HepG2 (cell line): ENCODE measurements around the gene BLOC1S2. TPM values are rescaled to one million over a fixed set of nuclear protein-coding genes. Genes with fewer than 3 reads are reported as not detected.

Experiments used
- ATAC-seq: fragments of 200-7000 bp; cut with Tn5 transposase; 3 replicates; pipeline ENCODE4 v1.9.1; 2020; ENCODE audit warnings: mild to moderate bottlenecking, moderate library complexity
- BruUV-seq: library from RNA; stranded (reverse); fragments of 400-500 nt; replicated peaks from 2 replicates; lab custom pipeline; 2021; lab: Mats Ljungman, UMichigan
- CTCF ChIA-PET: fragments of 300-600 bp; formaldehyde crosslinking; extraction: SDS; loops from one replicate; lab custom pipeline; 2021; ENCODE audit warnings: low total read pairs, inconsistent platforms, low intra/inter-chr PET ratio; lab: Yijun Ruan, JAX
- POLR2A ChIA-PET: fragments of 350-600 bp; sonication (Branson Sonifier 250); formaldehyde crosslinking; loops from one replicate; lab custom pipeline; 2020; ENCODE audit warnings: antibody characterized with exemption, inconsistent platforms; lab: Yijun Ruan, JAX
- DNase-seq: peaks from one replicate; pipeline ENCODE4 v3.0.0-alpha.2; 2015; ENCODE audit warnings: low spot score
- FAIRE-seq: peaks from 3 replicates; lab custom pipeline; 2011; peaks lifted over from hg19 to GRCh38; lab: Jason Lieb, UNC
- H2AFZ ChIP-seq: one replicate; pipeline ENCODE4 v1.6.1; 2011; ENCODE audit warnings: low read length, inconsistent platforms
- H3K27ac ChIP-seq: fragments of 300-600 bp; 3 replicates; pipeline ENCODE4 v1.8.0; 2011; ENCODE audit warnings: mixed run types, mild to moderate bottlenecking, mixed read lengths, low read length, inconsistent platforms; ENCODE audit not compliant: insufficient read depth; ENCODE audit errors: extremely low read length
- H3K27me3 ChIP-seq, 2 experiments: fragments of 200-600 bp in 1 of 2; 2 replicates in 1 of 2; 3 replicates in 1 of 2; pipeline versions ENCODE4 v1.6.0 to v1.8.0; 2011; ENCODE audit warnings: low read length in 2 of 2, mild to moderate bottlenecking in 2 of 2, moderate library complexity in 2 of 2, inconsistent platforms in 1 of 2; ENCODE audit not compliant: insufficient read depth in 2 of 2, control insufficient read depth in 1 of 2
- H3K36me3 ChIP-seq, 2 experiments: fragments of 200-600 bp in 1 of 2; replicated peaks in 1 of 2; 2 replicates in 1 of 2; 3 replicates in 1 of 2; pipeline versions ENCODE4 v1.5.1 to v1.8.0; 2011; ENCODE audit warnings: low read length in 2 of 2, inconsistent platforms in 1 of 2; ENCODE audit not compliant: insufficient read depth in 2 of 2, control insufficient read depth in 1 of 2
- H3K4me1 ChIP-seq: 2 replicates; pipeline ENCODE4 v1.5.1; 2012; ENCODE audit warnings: low read length, inconsistent platforms; ENCODE audit not compliant: insufficient read depth
- H3K4me2 ChIP-seq: 2 replicates; pipeline ENCODE4 v1.6.0; 2011; ENCODE audit warnings: low read depth, low read length, inconsistent platforms
- H3K4me3 ChIP-seq, 3 experiments: fragments of 200-600 bp in 1 of 3; sonication (generic), shearing (Covaris generic) in 1 of 3; replicated peaks in 1 of 3; 2 replicates each; pipeline ENCODE4 v1.5.1; 2011 to 2016; ENCODE audit warnings: low read length in 3 of 3, inconsistent platforms in 2 of 3, low read depth in 2 of 3, mild to moderate bottlenecking in 2 of 3, control low read depth in 1 of 3, mixed read lengths in 1 of 3; ENCODE audit not compliant: insufficient read depth in 1 of 3
- H3K79me2 ChIP-seq: one replicate; pipeline ENCODE4 v1.6.1; 2011; ENCODE audit warnings: low read length, inconsistent platforms; ENCODE audit not compliant: insufficient read depth
- H3K9ac ChIP-seq: 2 replicates; pipeline ENCODE4 v1.6.0; 2011; ENCODE audit warnings: mild to moderate bottlenecking, low read depth, low read length, inconsistent platforms; ENCODE audit not compliant: insufficient read depth
- H3K9me3 ChIP-seq: 2 replicates; pipeline ENCODE4 v1.5.1; 2012; ENCODE audit warnings: mild to moderate bottlenecking, low read length
- H4K20me1 ChIP-seq: 2 replicates; pipeline ENCODE4 v1.6.0; 2011; ENCODE audit warnings: inconsistent platforms, mild to moderate bottlenecking, low read length, moderate library complexity; ENCODE audit not compliant: insufficient read depth
- FLYWCH1 ChIP-seq: sonication (generic); formaldehyde crosslinking; IDR thresholded peaks from 2 replicates; pipeline ENCODE4 v1.8.1; 2023; ENCODE audit warnings: mild to moderate bottlenecking, missing genetic modification reagents
- FOXC1 ChIP-seq: sonication (generic); formaldehyde crosslinking; IDR thresholded peaks from 2 replicates; pipeline ENCODE4 v1.8.0; 2022; ENCODE audit warnings: mild to moderate bottlenecking, missing genetic modification reagents, borderline replicate concordance
- HIC2 ChIP-seq: sonication (generic); formaldehyde crosslinking; IDR thresholded peaks from 2 replicates; pipeline ENCODE4 v1.9.0; 2022; ENCODE audit warnings: low read depth, missing genetic modification reagents
- SMAD9 ChIP-seq: sonication (generic); formaldehyde crosslinking; IDR thresholded peaks from 2 replicates; pipeline ENCODE4 v1.5.1; 2020; ENCODE audit warnings: mild to moderate bottlenecking, missing genetic modification reagents
- ZFP82 ChIP-seq: sonication (generic); formaldehyde crosslinking; IDR thresholded peaks from 2 replicates; pipeline ENCODE4 v1.5.1; 2020; ENCODE audit warnings: mild to moderate bottlenecking, missing genetic modification reagents, borderline replicate concordance
- ZNF121 ChIP-seq: sonication (generic); formaldehyde crosslinking; IDR thresholded peaks from 2 replicates; pipeline ENCODE4 v1.5.0; 2020; ENCODE audit warnings: mild to moderate bottlenecking, missing genetic modification reagents
- ZNF343 ChIP-seq: sonication (generic); formaldehyde crosslinking; IDR thresholded peaks from 2 replicates; pipeline ENCODE4 v1.4.0; 2020; ENCODE audit warnings: mild to moderate bottlenecking, missing genetic modification reagents
- WGBS: methylation state at CpG from one replicate; pipeline ENCODE4 v1.1.6; 2017; ENCODE audit warnings: low lambda C conversion rate; 5-methylcytosine and 5-hydroxymethylcytosine counted together
- in situ Hi-C: cut with HindIII; loops from 2 replicates; pipeline ENCODE4 v1.10.0; 2017; ENCODE audit warnings: low pct_unique_long_range_greater_than_20kb; ENCODE audit not compliant: extremely low pct_ligation_motif_present
- intact Hi-C: fragments of 100-400 bp; cut with micrococcal nuclease; formaldehyde crosslinking; loops from one replicate; pipeline ENCODE4 v1.10.0; 2022; ENCODE audit not compliant: unreplicated experiment
- polyA plus RNA-seq, 8 experiments: library from polyadenylated mRNA; depleted of rRNA in 3 of 8; stranded (reverse) in 7 of 8; unstranded in 1 of 8; fragments of >200 nt; fragmentation: Illumina TruSeq in 4 of 8; extraction: Trizol in 4 of 8; gene quantifications; 2 replicates each; pipeline versions ENCODE4 v1.2.1 to v1.2.3, GENCODE V29; 2011 to 2016; ENCODE audit warnings: low read depth in 4 of 8, missing spikeins in 1 of 8, mixed read lengths in 1 of 8; ENCODE audit not compliant: insufficient read depth in 1 of 8
- total RNA-seq, 5 experiments: library from RNA; depleted of rRNA; stranded (reverse); fragments of >200 nt; fragmentation: Illumina TruSeq; extraction: Trizol; gene quantifications; 2 replicates each; pipeline ENCODE4 v1.2.3, GENCODE V29; 2016; ENCODE audit warnings: low read depth in 1 of 5

Gene BLOC1S2
- total and polyA plus RNA-seq, 2 of the 13 experiments (the other 11 are each of a cell fraction or from before 2014, with no cell fraction given), result 22.3 to 64.4 TPM

- intact Hi-C loops (no loop called here), in situ Hi-C loops (no loop called here)
- Histone ChIP-seq H3K4me3 (no peak overlapping the region), H3K9me3 (no peaks in the 10 kb centered on the region), H4K20me1 (no peaks in the 10 kb centered on the region), H3K27me3 (0 out of 5 replicates have a peak, but pooled peaks cover 0 to 6% of the 10 kb centered on the region in 2 experiments), H2AFZ (no peak overlapping the region), H3K4me1 (peaks cover 19% of the 10 kb centered on the region), H3K9ac (no peak overlapping the region), H3K79me2 (no peaks in the 10 kb centered on the region), H3K4me2 (no peak overlapping the region), H3K36me3 (no peaks in the 10 kb centered on the region), H3K27ac (no peak overlapping the region)
- BruUV-seq, result no TSS peak
- no peak for DNase-seq
- CTCF ChIA-PET, result no interaction called here
- ATAC-seq, result no peak
- no peak for TF ChIP-seq ZNF343 (CRISPR knock-in tag)
- TF ChIP-seq HIC2 (CRISPR knock-in tag), result no peak
- TF ChIP-seq ZFP82 (CRISPR knock-in tag), result no peak
- TF ChIP-seq FLYWCH1 (CRISPR knock-in tag), result no peak
- no peak for TF ChIP-seq SMAD9 (CRISPR knock-in tag)
- POLR2A ChIA-PET, result no interaction called here
- no peak for FAIRE-seq
- WGBS, result 56% methylated on average over 5 of the region's 5 CpGs
These were observed 20.4 kb upstream of the BLOC1S2 start for GRCh38 chr10:100306861-100307260.

GRCh38 chr10:100304414-100304813, 17.9 kb upstream of the BLOC1S2 start:
- H3K4me3 ChIP-seq, result no peak overlapping the region
- FAIRE-seq, result no peak
- DNase-seq, result no peak
- no TSS peak for BruUV-seq
- WGBS, result 80% methylated on average over 3 of the region's 3 CpGs
- TF ChIP-seq ZNF121 (CRISPR knock-in tag) (peak; percentile 44; the same call in 1 of the 2 replicates), FOXC1 (CRISPR knock-in tag) (no peak)
- H3K9ac ChIP-seq, result no peak overlapping the region
- H3K4me2 ChIP-seq, result no peak overlapping the region
- H3K79me2 ChIP-seq, result no peaks in the 10 kb centered on the region
- no peaks in the 10 kb centered on the region for H4K20me1 ChIP-seq
- no peak for ATAC-seq
- H3K36me3 ChIP-seq, result no peaks in the 10 kb centered on the region
- in situ Hi-C loops (no loop called here), intact Hi-C loops (no loop called here)
- H3K27ac ChIP-seq, result no peak overlapping the region
- ChIA-PET POLR2A (no interaction called here), CTCF (interaction anchor here (1.3 to 2.6 kb wide), 2 partner anchors 129 to 215 kb away, joined by 3 to 25 read pairs; partner anchors contain the start of gene SEC31B)
- no peak overlapping the region for H2AFZ ChIP-seq
- no peaks in the 10 kb centered on the region for H3K9me3 ChIP-seq
- 0 out of 5 replicates have a peak, but pooled peaks cover 0 to 6% of the 10 kb centered on the region in 2 experiments for H3K27me3 ChIP-seq
- peaks cover 36% of the 10 kb centered on the region for H3K4me1 ChIP-seq
